PC-9 (cell line): Measurements from ENCODE around the gene PIEZO2.

Source experiments
- EZH2 ChIP-seq: fragments of 200-600 bp; sonication (generic); IDR thresholded peaks from 2 replicates; pipeline ENCODE4 v1.8.0; 2017; ENCODE audit warnings: antibody characterized with exemption, low read depth
- TF ChIP-seq, protein P1 (sequence below): fragments of 200-600 bp; sonication (generic); conservative IDR thresholded peaks from 2 replicates; pipeline ENCODE4 v1.6.1; 2017; ENCODE audit warnings: mixed run types, antibody characterized with exemption, mild to moderate bottlenecking, moderate library complexity

GRCh38 chr18:10872304-10872703 lies 277.1 kb downstream of the PIEZO2 start:
- TF ChIP-seq, protein P1, sequence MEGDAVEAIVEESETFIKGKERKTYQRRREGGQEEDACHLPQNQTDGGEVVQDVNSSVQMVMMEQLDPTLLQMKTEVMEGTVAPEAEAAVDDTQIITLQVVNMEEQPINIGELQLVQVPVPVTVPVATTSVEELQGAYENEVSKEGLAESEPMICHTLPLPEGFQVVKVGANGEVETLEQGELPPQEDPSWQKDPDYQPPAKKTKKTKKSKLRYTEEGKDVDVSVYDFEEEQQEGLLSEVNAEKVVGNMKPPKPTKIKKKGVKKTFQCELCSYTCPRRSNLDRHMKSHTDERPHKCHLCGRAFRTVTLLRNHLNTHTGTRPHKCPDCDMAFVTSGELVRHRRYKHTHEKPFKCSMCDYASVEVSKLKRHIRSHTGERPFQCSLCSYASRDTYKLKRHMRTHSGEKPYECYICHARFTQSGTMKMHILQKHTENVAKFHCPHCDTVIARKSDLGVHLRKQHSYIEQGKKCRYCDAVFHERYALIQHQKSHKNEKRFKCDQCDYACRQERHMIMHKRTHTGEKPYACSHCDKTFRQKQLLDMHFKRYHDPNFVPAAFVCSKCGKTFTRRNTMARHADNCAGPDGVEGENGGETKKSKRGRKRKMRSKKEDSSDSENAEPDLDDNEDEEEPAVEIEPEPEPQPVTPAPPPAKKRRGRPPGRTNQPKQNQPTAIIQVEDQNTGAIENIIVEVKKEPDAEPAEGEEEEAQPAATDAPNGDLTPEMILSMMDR, result no peak
- no peak for TF ChIP-seq EZH2
